Activated B cell treated with CpG ODN at 0.5 μM for 24 hours (primary cell): ENCODE results near the gene ANO5. TPM values are rescaled to one million over a fixed set of nuclear protein-coding genes. Genes with fewer than 3 reads are reported as not detected.

Experiments used
- ATAC-seq: fragments of 200-7000 bp; cut with Tn5 transposase; one replicate; pipeline ENCODE4 v1.10.0; 2021; ENCODE audit warnings: low read depth, mild to moderate bottlenecking, moderate library complexity
- CTCF ChIA-PET: fragments of 350-600 bp; sonication (Branson Sonifier 250); formaldehyde crosslinking; loops from one replicate; lab custom pipeline; 2021; ENCODE audit warnings: antibody characterized with exemption; lab: Charles Lee
- POLR2A ChIA-PET: fragments of 350-600 bp; sonication (Branson Sonifier 250); formaldehyde crosslinking; loops from one replicate; lab custom pipeline; 2021; ENCODE audit warnings: antibody characterized with exemption; lab: Charles Lee
- DNase-seq: peaks from one replicate; pipeline ENCODE4 v3.0.0; 2022
- H3K27ac Mint-ChIP-seq: one replicate; pipeline ENCODE4 v1.8.0; 2020; ENCODE audit warnings: mixed read lengths
- H3K27me3 Mint-ChIP-seq: one replicate; pipeline ENCODE4 v1.8.0; 2021; ENCODE audit warnings: mixed read lengths
- H3K36me3 Mint-ChIP-seq: one replicate; pipeline ENCODE4 v1.8.0; 2021; ENCODE audit warnings: low read depth, mixed read lengths
- H3K4me1 Mint-ChIP-seq: one replicate; pipeline ENCODE4 v1.8.0; 2021; ENCODE audit warnings: mixed read lengths
- H3K4me3 Mint-ChIP-seq: one replicate; pipeline ENCODE4 v1.8.0; 2020; ENCODE audit warnings: mild to moderate bottlenecking, mixed read lengths
- H3K9me3 Mint-ChIP-seq: one replicate; pipeline ENCODE4 v1.8.0; 2020; ENCODE audit warnings: mixed read lengths
- intact Hi-C: fragments of 100-400 bp; cut with micrococcal nuclease; formaldehyde crosslinking; loops from one replicate; pipeline ENCODE4 v1.15.1; 2024
- total RNA-seq: library from RNA; stranded (reverse); gene quantifications from 2 replicates; pipeline ENCODE4 v1.2.3, GENCODE V29; 2022
- TF ChIP-seq, protein P1 (sequence below): fragments of 200-600 bp; IDR thresholded peaks from one replicate; pipeline ENCODE4 v1.8.0; 2022; ENCODE audit warnings: antibody characterized with exemption, mild to moderate bottlenecking

Gene ANO5
- total RNA-seq, 1 donor from 2014 or later: not detected

DNA sequence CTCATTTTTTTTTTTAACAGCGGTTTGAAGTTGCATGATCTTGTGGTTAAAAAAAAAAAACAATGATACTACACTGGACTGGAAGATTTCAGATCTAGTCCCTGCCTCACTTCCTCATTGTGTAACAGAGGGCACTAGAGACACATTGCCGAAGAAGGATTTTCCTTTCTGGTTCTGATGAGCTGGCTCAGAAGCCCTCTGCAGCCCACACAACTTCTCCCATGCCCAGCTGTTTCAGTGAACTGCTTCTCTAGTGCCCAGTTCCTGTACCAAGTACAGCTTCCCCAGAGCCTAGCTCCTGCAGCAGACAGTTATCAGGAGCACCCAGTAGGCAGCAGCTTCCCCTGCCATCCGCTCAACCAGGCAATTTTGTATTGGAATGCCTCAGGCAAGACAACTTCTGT is 29.5 kb upstream of the ANO5 start:
- Mint-ChIP-seq H3K27me3 (no peaks in the 10 kb centered on the region), H3K4me1 (no peaks in the 10 kb centered on the region), H3K36me3 (no peaks in the 10 kb centered on the region), H3K9me3 (no peaks in the 10 kb centered on the region), H3K4me3 (no peak overlapping the region), H3K27ac (no peak overlapping the region)
- intact Hi-C loops: no loop called here
- TF ChIP-seq, protein P1, sequence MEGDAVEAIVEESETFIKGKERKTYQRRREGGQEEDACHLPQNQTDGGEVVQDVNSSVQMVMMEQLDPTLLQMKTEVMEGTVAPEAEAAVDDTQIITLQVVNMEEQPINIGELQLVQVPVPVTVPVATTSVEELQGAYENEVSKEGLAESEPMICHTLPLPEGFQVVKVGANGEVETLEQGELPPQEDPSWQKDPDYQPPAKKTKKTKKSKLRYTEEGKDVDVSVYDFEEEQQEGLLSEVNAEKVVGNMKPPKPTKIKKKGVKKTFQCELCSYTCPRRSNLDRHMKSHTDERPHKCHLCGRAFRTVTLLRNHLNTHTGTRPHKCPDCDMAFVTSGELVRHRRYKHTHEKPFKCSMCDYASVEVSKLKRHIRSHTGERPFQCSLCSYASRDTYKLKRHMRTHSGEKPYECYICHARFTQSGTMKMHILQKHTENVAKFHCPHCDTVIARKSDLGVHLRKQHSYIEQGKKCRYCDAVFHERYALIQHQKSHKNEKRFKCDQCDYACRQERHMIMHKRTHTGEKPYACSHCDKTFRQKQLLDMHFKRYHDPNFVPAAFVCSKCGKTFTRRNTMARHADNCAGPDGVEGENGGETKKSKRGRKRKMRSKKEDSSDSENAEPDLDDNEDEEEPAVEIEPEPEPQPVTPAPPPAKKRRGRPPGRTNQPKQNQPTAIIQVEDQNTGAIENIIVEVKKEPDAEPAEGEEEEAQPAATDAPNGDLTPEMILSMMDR: no peak
- ChIA-PET CTCF (no interaction called here), POLR2A (no interaction called here)
- DNase-seq (no peak), ATAC-seq (no peak)

DNA sequence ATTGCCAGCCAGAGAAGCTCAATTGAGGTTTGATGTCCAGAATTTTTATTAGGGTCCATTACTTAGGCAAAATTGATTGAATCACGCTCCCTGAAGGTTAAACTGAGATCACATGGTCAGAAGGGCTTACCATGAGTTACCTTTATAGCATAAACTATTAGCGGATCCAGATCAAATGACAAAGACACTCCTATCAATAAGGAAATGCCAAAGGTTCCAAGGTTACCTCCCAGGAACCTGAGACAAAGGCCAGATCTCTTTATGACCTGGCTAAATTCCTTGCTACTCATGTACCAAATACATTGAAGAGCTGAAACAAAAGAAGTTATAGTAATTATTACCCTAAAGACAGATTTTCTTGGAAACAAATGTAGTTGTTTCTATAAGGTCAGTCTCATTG is 27.8 kb upstream of the ANO5 start:
- ChIA-PET POLR2A (no interaction called here), CTCF (no interaction called here)
- Mint-ChIP-seq H3K27me3 (no peaks in the 10 kb centered on the region), H3K9me3 (no peaks in the 10 kb centered on the region), H3K36me3 (no peaks in the 10 kb centered on the region), H3K4me1 (no peaks in the 10 kb centered on the region), H3K27ac (no peak overlapping the region), H3K4me3 (no peak overlapping the region)
- ATAC-seq (no peak), DNase-seq (no peak)
- intact Hi-C loops: no loop called here
- TF ChIP-seq, protein P1: no peak

DNA sequence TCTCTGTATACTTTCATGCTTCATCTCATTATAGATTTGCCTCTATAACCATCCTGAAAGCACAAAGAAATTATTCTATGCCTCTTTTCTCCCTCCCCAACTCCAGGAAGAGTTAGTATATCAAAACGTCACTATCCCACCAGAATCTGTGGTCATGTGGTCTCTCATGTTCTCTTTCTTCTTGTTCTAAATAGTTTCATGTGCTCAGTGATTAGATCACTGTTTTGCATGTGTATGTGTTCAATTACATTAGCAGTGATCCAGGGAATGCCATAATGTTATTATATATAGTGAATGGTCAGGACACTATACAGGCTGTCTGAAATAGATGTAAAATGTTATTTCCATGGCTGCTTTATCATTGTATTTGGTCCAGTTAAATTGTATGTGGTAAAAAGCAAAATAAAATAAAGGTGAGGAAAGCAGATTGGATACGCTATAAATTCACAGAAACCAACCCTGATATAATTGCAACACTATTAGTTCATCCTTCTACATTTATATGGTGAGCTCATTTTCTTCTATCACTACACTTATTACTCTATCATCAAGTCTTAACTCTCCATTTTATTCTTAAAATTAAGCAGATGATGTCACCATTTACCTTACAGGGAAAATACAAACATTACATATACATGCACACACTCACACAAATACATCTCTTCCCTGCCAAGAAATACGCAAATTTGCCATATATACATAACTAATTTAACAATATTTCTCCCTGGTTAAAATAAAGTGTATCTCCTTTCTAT is 26.9 kb upstream of the ANO5 start:
- ChIA-PET CTCF (no interaction called here), POLR2A (no interaction called here)
- intact Hi-C loops: no loop called here
- H3K36me3 Mint-ChIP-seq: no peaks in the 10 kb centered on the region
- no peak for ATAC-seq
- no peak overlapping the region for H3K27ac Mint-ChIP-seq
- no peak for DNase-seq
- no peaks in the 10 kb centered on the region for H3K9me3 Mint-ChIP-seq
- no peak overlapping the region for H3K4me3 Mint-ChIP-seq
- H3K4me1 Mint-ChIP-seq: no peaks in the 10 kb centered on the region
- TF ChIP-seq, protein P1: no peak
- H3K27me3 Mint-ChIP-seq: no peaks in the 10 kb centered on the region

DNA sequence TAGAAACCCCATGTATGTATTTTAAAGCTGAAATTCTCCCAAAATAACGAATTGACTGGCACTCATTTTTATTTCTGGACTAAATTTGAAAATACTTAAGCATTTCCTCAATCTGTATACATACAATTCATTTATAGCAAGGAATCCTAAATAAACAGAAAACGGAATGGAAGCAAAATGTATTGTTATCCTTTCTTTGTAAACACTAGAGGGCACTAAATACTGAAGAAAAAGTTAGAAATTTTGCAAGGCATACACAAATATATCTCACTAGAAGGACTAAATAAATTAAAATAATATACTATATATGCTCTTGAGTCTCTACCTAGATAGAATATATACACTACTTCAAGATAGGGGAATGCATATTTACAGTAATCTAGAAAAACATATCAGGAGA is 23.1 kb upstream of the ANO5 start:
- no peaks in the 10 kb centered on the region for H3K27me3 Mint-ChIP-seq
- DNase-seq (no peak), ATAC-seq (no peak)
- POLR2A ChIA-PET: no interaction called here
- CTCF ChIA-PET: no interaction called here
- no peaks in the 10 kb centered on the region for H3K36me3 Mint-ChIP-seq
- TF ChIP-seq, protein P1: no peak
- H3K4me1 Mint-ChIP-seq: no peaks in the 10 kb centered on the region
- H3K4me3 Mint-ChIP-seq: no peak overlapping the region
- H3K9me3 Mint-ChIP-seq: no peaks in the 10 kb centered on the region
- H3K27ac Mint-ChIP-seq: no peak overlapping the region
- intact Hi-C loops: no loop called here

DNA sequence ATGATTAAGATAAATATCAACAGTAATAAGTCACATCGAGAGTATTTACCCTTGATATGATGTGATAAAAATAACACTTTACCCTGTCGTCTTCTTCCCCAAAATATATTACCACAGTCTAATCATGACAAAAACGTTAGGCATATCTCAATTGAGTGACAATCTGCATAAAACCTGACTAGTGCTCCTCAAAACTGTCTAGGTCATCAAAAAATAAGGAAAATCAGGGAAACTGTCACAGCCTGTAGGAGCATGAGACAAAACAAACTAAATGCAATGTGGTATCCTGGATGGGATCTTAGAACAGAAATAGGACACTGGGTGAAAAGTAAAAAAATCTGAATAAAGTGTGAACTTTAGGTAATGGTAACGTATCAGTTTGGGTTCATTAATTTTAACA is 19.4 kb upstream of the ANO5 start:
- TF ChIP-seq, protein P1: no peak
- H3K4me3 Mint-ChIP-seq: no peak overlapping the region
- intact Hi-C loops: no loop called here
- ChIA-PET POLR2A (no interaction called here), CTCF (no interaction called here)
- no peaks in the 10 kb centered on the region for H3K36me3 Mint-ChIP-seq
- no peaks in the 10 kb centered on the region for H3K9me3 Mint-ChIP-seq
- H3K27ac Mint-ChIP-seq: no peak overlapping the region
- no peak for DNase-seq
- no peak for ATAC-seq
- no peaks in the 10 kb centered on the region for H3K4me1 Mint-ChIP-seq
- H3K27me3 Mint-ChIP-seq: no peaks in the 10 kb centered on the region
